GM12865 (cell line): ENCODE results near the gene TMEM239.

Source experiments
- DNase-seq: peaks from one replicate; pipeline ENCODE4 v3.0.0; 2010; ENCODE audit warnings: low read depth
- H3K4me3 ChIP-seq: 2 replicates; pipeline ENCODE4 v1.5.1; 2011; ENCODE audit warnings: mild to moderate bottlenecking, low read depth, low read length, control low read depth
- TF ChIP-seq, protein P1 (sequence below): IDR thresholded peaks from 2 replicates; pipeline ENCODE4 v1.5.1; 2011; ENCODE audit warnings: low read length, control low read depth, low read depth, inconsistent platforms; ENCODE audit not compliant: insufficient read depth; ENCODE audit errors: missing control alignments

Gene TMEM239

DNA sequence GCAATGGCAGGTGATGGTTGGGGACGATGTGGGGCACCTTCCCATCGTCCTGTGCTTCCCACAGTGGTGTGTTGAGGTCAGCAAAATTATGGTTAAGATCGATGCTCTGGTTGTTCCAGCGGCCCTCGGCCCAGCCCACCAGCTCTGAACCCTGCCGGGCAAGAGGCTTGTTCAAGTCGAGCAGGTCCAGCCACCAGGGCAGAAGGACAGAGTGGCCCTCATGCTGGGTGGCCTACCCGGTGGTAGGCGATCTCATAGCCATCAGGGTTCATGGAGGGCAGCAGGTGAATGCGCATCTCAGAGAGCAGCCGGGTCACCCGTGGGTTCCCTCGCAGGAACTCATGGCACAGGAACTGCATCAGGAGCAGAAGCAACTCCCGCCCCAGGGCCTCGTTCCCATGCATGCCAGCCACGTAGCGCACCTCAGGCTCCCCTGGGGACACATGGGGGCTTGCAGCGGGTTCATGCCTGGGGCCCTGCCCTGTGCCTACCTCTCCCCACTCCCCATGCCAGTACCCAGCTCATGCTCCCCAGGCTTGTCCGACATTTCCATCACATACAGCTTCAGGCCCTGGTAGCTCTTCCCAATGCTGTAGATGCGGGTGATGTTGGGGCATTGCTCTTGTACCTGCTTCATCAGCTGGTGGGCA is 20.0 kb upstream of the TMEM239 start:
- DNase-seq: no peak
- TF ChIP-seq, protein P1, sequence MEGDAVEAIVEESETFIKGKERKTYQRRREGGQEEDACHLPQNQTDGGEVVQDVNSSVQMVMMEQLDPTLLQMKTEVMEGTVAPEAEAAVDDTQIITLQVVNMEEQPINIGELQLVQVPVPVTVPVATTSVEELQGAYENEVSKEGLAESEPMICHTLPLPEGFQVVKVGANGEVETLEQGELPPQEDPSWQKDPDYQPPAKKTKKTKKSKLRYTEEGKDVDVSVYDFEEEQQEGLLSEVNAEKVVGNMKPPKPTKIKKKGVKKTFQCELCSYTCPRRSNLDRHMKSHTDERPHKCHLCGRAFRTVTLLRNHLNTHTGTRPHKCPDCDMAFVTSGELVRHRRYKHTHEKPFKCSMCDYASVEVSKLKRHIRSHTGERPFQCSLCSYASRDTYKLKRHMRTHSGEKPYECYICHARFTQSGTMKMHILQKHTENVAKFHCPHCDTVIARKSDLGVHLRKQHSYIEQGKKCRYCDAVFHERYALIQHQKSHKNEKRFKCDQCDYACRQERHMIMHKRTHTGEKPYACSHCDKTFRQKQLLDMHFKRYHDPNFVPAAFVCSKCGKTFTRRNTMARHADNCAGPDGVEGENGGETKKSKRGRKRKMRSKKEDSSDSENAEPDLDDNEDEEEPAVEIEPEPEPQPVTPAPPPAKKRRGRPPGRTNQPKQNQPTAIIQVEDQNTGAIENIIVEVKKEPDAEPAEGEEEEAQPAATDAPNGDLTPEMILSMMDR: no peak
- H3K4me3 ChIP-seq: no peak overlapping the region

DNA sequence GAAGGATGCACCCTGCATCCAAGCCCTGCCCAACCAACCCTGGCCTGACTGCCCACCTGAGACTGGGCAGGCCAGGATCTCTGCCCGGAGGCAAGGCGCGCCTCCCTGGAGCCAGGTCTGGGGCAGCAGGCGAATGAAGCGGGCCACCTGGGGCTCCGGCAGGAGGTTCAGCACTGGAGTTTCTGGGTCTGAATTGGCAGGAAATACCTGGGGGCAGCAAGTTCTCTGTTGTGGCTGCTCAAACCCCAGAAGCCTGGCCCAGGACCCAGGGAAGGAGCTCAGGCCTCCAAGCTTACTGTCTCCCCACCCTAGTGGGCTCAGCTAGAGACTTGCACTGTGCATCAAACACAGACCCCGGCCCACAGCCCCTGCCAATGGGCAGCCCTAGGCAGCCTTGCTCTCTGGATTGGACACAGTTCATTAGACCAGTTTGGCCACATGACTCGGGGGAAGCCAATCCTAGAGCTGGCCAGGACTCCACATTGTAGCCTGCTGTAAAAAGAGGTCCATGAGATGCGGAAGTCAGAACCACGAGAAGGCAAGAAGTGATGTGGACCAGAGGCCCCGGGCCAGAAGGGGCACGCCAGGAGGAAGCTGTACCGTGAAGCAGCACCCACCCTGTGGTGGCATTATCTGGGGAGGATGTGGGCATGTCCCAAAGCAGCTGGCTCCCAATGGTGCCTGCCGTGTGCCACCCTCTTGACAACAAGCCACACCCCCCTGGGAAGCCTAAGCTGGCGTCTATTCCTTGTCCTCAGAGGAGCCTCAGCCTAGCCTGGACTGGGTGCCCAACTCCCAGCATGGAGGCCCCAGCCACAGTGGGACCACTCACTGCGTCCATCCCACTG is 18.8 kb upstream of the TMEM239 start:
- no peak for DNase-seq
- TF ChIP-seq, protein P1: no peak

GRCh38 chr20:2798095-2798805 is 17.9 kb upstream of the TMEM239 start:
- H3K4me3 ChIP-seq: no peak overlapping the region
- no peak for DNase-seq
- TF ChIP-seq, protein P1: no peak

More for the DNA sequence above, 18.8 kb upstream of the TMEM239 start:
- no peak overlapping the region for H3K4me3 ChIP-seq

GRCh38 chr20:2798814-2799213 is 17.4 kb upstream of the TMEM239 start:
- TF ChIP-seq, protein P1: no peak
- DNase-seq: no peak
- H3K4me3 ChIP-seq: no peak overlapping the region

GRCh38 chr20:2799271-2799670 is 16.9 kb upstream of the TMEM239 start:
- TF ChIP-seq, protein P1: no peak
- DNase-seq: no peak
- H3K4me3 ChIP-seq: no peak overlapping the region

DNA sequence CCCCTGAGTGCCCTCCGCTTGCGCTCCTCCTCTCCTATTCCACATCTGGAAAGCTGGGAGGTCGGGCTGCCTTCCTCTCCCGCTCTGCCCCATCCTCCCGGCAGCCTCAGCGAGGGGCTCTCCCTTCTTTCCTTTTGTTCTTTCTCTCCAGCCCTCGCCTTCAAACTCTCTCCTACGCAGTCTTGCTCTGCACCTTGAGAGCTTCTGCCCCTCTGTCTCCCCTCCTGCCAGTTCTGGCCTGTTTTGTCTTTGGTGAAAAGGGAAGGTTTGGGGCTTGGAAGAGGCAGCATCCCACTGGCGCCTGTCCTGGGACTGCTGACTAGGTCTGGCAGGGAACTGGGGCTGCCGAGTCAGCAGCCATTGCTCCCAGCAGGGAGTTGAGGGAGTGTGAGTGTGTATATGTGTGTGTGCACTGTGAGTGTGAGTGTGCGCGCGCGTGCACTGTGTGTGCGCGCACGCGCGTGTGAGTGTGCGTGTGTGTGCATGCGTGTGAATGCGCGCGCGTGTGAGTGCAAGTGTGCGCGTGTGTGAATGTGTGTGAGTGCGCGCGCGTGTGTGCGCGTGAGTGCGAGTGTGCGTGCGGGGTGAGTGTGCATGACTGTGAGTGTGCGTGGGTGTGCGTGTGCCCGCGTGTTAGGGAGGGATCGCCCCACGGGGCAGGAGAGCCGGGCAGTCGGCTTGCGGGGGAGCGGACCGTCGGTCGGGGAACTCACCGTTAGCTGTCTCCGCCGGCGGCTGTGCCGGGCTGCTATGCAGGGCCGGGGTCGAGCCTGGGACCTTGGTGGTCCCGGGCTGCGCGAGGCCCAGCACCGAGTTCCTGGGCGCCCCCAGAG is 16.3 kb upstream of the TMEM239 start:
- TF ChIP-seq, protein P1: no peak
- H3K4me3 ChIP-seq: no peak overlapping the region
- DNase-seq: no peak
